HepG2 (cell line): ENCODE data around the gene ZFPM1. TPM values are rescaled to one million over a fixed set of nuclear protein-coding genes. Genes with fewer than 3 reads are reported as not detected.

Experiments used
- ATF1 ChIP-seq: IDR thresholded peaks from 2 replicates; pipeline ENCODE4 v1.6.1; 2016; ENCODE audit warnings: mild to moderate bottlenecking, control low read depth
- BHLHE40 ChIP-seq: IDR thresholded peaks from 2 replicates; pipeline ENCODE4 v1.6.1; 2011; ENCODE audit warnings: low read length, improper control_type of control experiment
- HNF4A ChIP-seq: sonication (generic); formaldehyde crosslinking; IDR thresholded peaks from 2 replicates; pipeline ENCODE4 v1.4.0; 2020; ENCODE audit warnings: missing genetic modification reagents
- HNRNPL ChIP-seq: fragments of 200-400 bp; formaldehyde crosslinking; IDR thresholded peaks from 2 replicates; pipeline ENCODE4 v1.6.1; 2017; ENCODE audit warnings: mild to moderate bottlenecking, low read depth, low read length
- MEF2D ChIP-seq: sonication (generic); formaldehyde crosslinking; IDR thresholded peaks from 2 replicates; pipeline ENCODE4 v1.5.1; 2020; ENCODE audit warnings: mild to moderate bottlenecking, missing genetic modification reagents
- NFYB ChIP-seq: sonication (generic); formaldehyde crosslinking; IDR thresholded peaks from 2 replicates; pipeline ENCODE4 v1.4.0; 2020; ENCODE audit warnings: missing genetic modification reagents
- NR2F2 ChIP-seq: IDR thresholded peaks from 2 replicates; pipeline ENCODE4 v1.6.1; 2012; ENCODE audit warnings: low read depth, inconsistent platforms, borderline replicate concordance
- POGZ ChIP-seq: sonication (generic); formaldehyde crosslinking; IDR thresholded peaks from 2 replicates; pipeline ENCODE4 v1.4.0; 2020; ENCODE audit warnings: mild to moderate bottlenecking, missing genetic modification reagents
- SKIL ChIP-seq: sonication (generic); formaldehyde crosslinking; IDR thresholded peaks from 2 replicates; pipeline ENCODE4 v1.8.0; 2022; ENCODE audit warnings: missing genetic modification reagents, mild to moderate bottlenecking, moderate library complexity, borderline replicate concordance
- SMAD3 ChIP-seq: sonication (generic); formaldehyde crosslinking; IDR thresholded peaks from 2 replicates; pipeline ENCODE4 v1.4.0; 2020; ENCODE audit warnings: missing genetic modification reagents
- SRF ChIP-seq: IDR thresholded peaks from 2 replicates; pipeline ENCODE4 v1.6.1; 2011; ENCODE audit warnings: mild to moderate bottlenecking, low read depth, low read length, moderate library complexity
- ZBTB1 ChIP-seq: sonication (generic); formaldehyde crosslinking; IDR thresholded peaks from 2 replicates; pipeline ENCODE4 v1.4.0; 2020; ENCODE audit warnings: missing genetic modification reagents, borderline replicate concordance
- ZFP62 ChIP-seq: sonication (generic); formaldehyde crosslinking; IDR thresholded peaks from 2 replicates; pipeline ENCODE4 v1.4.0; 2020; ENCODE audit warnings: missing genetic modification reagents
- ZNF230 ChIP-seq: sonication (generic); formaldehyde crosslinking; IDR thresholded peaks from 2 replicates; pipeline ENCODE4 v1.4.0; 2020; ENCODE audit warnings: mild to moderate bottlenecking, missing genetic modification reagents
- ZNF318 ChIP-seq: sonication (generic); formaldehyde crosslinking; IDR thresholded peaks from 2 replicates; pipeline ENCODE4 v1.4.0; 2020; ENCODE audit warnings: mild to moderate bottlenecking, missing genetic modification reagents
- ZNF562 ChIP-seq: sonication (generic); formaldehyde crosslinking; IDR thresholded peaks from 2 replicates; pipeline ENCODE4 v1.8.0; 2022; ENCODE audit warnings: missing genetic modification reagents, borderline replicate concordance
- ZNF7 ChIP-seq: IDR thresholded peaks from 2 replicates; pipeline ENCODE4 v1.6.1; 2016; ENCODE audit warnings: missing biosample characterization, missing genetic modification reagents
- ZNF747 ChIP-seq: sonication (generic); formaldehyde crosslinking; IDR thresholded peaks from 2 replicates; pipeline ENCODE4 v1.8.1; 2023; ENCODE audit warnings: missing genetic modification reagents, mild to moderate bottlenecking, borderline replicate concordance
- ZNF773 ChIP-seq: sonication (generic); formaldehyde crosslinking; IDR thresholded peaks from 2 replicates; pipeline ENCODE4 v1.4.0; 2020; ENCODE audit warnings: missing genetic modification reagents, borderline replicate concordance
- polyA plus RNA-seq, 8 experiments: library from polyadenylated mRNA; depleted of rRNA in 3 of 8; stranded (reverse) in 7 of 8; unstranded in 1 of 8; fragments of >200 nt; fragmentation: Illumina TruSeq in 4 of 8; extraction: Trizol in 4 of 8; gene quantifications; 2 replicates each; pipeline versions ENCODE4 v1.2.1 to v1.2.3, GENCODE V29; 2011 to 2016; ENCODE audit warnings: low read depth in 4 of 8, missing spikeins in 1 of 8, mixed read lengths in 1 of 8; ENCODE audit not compliant: insufficient read depth in 1 of 8
- total RNA-seq, 5 experiments: library from RNA; depleted of rRNA; stranded (reverse); fragments of >200 nt; fragmentation: Illumina TruSeq; extraction: Trizol; gene quantifications; 2 replicates each; pipeline ENCODE4 v1.2.3, GENCODE V29; 2016; ENCODE audit warnings: low read depth in 1 of 5

The ZFPM1 gene
- total and polyA plus RNA-seq, 2 of the 13 experiments (the other 11 are each of a cell fraction or from before 2014, with no cell fraction given): 1.3 to 3.8 TPM

GRCh38 chr16:88453611-88454522 is 787 bp downstream of the ZFPM1 start (continued):
- no peak for TF ChIP-seq ATF1 (CRISPR knock-in tag)
- no peak for TF ChIP-seq ZNF318 (CRISPR knock-in tag)
- peak; percentile 30; the same call in 1 of the 2 replicates for TF ChIP-seq HNF4A
- 0 out of 2 replicates have a peak, but pooled peaks have one; percentile 34 for TF ChIP-seq ZNF747 (CRISPR knock-in tag)
- peak; percentile 52; the same call in 1 of the 2 replicates for TF ChIP-seq ZNF230 (CRISPR knock-in tag)
- no peak for TF ChIP-seq NFYB (CRISPR knock-in tag)
- no peak for TF ChIP-seq NR2F2
- no peak for TF ChIP-seq SRF
- peak; percentile 100 for TF ChIP-seq HNRNPL
- TF ChIP-seq ZFP62: no peak
- no peak for TF ChIP-seq MEF2D (CRISPR knock-in tag)
- no peak for TF ChIP-seq ZNF562 (CRISPR knock-in tag)
- TF ChIP-seq ZNF773 (CRISPR knock-in tag): no peak
- no peak for TF ChIP-seq POGZ (CRISPR knock-in tag)
- TF ChIP-seq SKIL (CRISPR knock-in tag): peak; percentile 20; the same call in 1 of the 2 replicates
- no peak for TF ChIP-seq SMAD3 (CRISPR knock-in tag)
- TF ChIP-seq ZBTB1 (CRISPR knock-in tag): no peak
- no peak for TF ChIP-seq BHLHE40
- TF ChIP-seq ZNF7 (CRISPR knock-in tag): no peak
